ENCODE data around the gene GNAI2. TPM values are rescaled to one million over a fixed set of nuclear protein-coding genes. Genes with fewer than 3 reads are reported as not detected.

Gene GNAI2
- 82.7 and 168 TPM in 2 replicates for total RNA-seq

DNA sequence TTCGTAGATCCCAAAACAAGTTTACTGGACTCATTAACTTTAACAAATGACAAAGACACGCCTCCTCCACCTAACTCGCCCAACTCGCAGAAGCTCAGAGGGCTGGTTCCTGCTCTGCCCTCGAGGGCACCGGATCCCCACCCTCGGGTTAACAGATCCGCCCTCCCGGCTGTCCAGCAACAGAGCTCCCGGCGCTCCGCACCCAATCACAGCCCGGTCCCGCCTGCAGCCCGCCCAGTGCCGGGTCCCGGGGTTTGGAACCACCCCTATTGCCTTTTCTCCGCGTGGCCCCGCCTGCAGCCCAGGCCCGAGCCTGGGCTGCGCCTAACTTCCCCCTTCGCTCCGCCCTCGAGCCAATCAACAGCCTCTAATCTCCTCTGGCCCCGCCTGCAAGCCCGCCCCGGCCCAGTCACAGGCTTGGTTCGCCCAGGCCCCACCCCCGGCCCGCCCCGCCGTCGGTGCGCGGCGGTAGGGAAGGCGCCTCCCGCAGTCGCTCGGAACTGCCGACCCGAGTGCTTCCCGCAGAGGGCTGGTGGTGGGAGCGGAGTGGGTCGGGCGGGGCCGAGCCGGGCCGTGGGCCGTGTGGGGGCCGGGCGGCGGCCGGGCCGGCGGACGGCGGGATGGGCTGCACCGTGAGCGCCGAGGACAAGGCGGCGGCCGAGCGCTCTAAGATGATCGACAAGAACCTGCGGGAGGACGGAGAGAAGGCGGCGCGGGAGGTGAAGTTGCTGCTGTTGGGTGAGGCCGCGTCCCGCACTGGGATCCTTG is at the start of gene GNAI2:
Gene GNAI2, plus strand, starts transcription at position 489 of the 768 bp plus-strand sequence. Its CDS starts 132 bp downstream, at position 621.

DNA sequence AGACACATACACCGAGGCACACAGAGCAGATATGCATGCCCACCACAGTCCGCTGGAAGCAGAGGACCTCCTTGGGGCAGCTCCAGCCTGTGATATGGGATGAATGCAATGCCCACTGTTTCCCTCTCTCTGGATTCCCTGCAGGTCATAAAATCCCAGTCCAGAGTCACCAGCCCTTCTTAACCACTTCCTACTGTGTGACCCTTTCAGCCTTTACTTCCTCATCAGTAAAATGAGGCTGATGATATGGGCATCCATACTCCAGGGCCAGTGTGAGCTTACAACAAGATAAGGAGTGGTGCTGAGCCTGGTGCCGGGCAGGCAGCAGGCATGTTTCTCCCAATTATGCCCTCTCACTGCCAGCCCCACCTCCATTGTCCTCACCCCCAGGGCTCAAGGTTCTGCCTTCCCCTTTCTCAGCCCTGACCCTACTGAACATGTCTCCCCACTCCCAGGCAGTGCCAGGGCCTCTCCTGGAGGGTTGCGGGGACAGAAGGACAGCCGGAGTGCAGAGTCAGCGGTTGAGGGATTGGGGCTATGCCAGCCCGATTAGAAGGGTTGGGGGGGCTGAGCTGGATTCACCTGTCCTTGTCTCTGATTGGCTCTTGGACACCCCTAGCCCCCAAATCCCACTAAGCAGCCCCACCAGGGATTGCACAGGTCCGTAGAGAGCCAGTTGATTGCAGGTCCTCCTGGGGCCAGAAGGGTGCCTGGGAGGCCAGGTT is 44.9 kb upstream of the GNAI2 start, which contains the start of gene GNAT1:
Gene GNAT1, plus strand, starts transcription at position 675 of the 725 bp plus-strand sequence. CDS start 116 bp downstream, outside the sequence.

DNA sequence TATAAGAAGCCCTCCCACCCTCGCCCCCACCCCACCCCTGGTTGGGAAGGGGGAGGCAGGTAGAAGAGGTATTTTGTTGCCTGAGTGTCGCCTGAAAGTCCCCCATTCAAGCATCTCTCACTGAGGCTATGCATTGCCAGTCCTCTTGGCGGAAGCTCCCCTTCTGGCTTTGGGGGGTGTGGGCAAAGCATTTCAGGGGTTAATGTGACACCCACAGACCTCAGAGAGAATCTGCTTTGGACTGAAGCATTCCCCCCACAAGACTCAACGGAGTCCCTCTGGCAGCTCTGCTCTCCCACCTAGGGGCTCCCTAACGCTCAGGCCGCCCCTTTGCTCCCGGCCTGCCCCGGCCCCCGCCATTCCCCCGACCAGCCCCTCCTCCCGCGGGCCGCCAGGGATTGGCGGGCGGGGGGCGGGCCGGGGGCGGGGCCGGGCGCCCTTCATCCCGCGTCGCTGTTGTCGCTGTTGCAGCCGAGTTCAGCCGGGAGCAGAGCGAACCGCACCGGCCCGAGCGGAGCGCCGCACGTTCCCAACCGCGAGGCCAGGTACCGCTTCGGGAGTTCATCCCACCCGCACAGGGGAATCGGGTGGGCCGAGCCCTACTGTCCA is 31.1 kb upstream of the GNAI2 start, which contains the start of gene SLC38A3:
Gene SLC38A3, plus strand, starts transcription at position 468 of the 609 bp plus-strand sequence. CDS start 8,929 bp downstream, outside the sequence.

DNA sequence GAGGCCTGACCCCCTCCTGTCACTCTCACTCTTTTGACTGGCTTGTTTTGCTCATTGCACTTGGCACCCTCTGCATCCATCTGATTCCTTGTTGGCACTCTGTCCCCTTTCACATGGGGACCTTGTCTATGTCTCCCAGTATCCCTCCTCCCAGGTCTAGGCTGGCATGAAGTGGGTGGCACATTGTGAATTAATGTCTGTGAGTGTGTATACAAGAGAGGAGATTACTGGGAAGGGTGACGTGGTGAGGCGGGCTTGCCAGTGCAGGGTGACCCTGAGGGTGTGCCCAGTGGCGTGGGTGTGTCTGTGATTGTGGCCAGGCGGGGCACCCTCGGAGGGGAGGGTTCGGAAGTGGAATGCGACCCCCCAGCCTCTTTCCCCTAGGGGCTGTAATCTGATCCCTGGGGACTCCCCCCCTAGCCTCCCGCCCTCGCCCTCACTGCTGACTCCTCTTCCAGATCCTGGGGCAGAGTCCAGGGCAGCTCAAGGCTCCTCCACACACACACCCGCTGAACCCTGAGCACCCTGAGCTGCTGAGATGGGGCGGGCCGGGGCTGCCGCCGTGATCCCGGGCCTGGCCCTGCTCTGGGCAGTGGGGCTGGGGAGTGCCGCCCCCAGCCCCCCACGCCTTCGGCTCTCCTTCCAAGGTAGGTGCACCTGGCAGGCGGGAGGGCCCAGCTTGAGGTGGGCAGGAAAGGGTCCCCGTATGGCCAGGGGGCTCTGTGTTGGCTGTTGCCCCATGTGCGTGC is 32.9 kb downstream of the GNAI2 start, which contains the start of gene SEMA3B:
Gene SEMA3B, plus strand, starts transcription at position 445 of the 749 bp plus-strand sequence. Its CDS starts 94 bp downstream, at position 539.

DNA sequence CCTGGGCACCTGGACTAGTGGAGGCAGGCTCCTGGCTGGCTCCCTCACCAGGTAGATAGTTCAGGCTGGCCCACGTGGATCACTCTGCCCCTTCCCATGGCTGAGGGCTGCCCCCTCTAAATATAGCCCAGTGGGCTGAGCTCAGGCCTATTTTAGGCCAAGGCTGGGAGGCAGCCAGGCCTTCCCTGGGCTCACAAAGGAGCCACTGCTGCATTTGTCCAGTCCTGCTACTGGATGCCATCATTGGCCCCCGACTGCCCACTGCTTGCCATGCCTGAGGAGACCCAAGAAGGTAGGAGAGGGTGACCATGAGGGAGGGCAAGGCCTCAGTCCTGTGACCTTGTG is 42.8 kb downstream of the GNAI2 start, which contains the start of gene LSMEM2:
Gene LSMEM2, plus strand, starts transcription at position 208 of the 345 bp plus-strand sequence. Its CDS starts 27 bp downstream, at position 235.

DNA sequence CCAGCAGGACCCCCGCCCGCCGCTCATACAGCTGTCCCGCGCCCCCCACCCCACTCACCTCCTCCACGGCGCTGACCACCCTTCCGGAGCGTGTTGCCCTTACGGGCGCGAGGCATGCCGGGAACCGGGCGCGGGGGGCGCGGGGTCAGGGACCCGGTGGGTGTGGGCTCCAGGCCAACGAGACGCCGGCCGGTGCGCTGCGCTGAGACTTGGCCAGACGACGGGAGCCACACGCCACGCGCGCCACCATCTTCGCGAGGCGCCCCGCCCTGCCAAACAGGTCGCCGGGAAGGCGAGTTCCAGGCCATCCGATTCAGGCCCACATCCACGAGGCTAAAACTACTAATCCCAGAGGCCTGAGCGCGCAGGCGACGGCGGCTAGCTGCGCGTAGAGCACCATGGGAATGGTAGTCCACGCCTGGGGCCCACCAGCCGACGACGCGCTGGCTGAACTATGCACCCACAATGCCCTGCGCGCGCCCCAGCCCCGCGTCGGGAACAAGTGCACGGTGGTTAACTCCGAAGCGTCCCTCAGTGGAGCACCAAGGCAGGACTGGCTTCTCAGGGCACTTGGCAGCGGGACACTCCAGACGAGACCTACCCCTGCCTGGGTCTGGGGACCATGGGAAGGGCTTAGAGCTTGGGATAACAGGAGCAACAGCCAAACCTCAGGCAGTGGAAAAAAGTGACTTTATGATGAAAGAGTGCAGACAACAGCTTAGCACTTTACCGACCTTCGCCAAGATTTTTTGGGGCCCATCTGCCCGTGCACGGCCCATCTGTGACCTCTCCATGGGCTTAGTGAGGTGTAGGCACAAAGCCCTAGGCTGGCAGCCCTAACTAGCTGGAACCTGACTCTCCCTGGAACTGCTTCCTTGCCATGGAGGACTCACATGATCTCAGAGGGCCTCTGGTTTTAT is 56.4 kb downstream of the GNAI2 start, which contains the start of gene IFRD2:
Gene IFRD2, minus strand, starts transcription at position 271 of the 920 bp plus-strand sequence. Its CDS starts 155 bp downstream, at position 116.

DNA sequence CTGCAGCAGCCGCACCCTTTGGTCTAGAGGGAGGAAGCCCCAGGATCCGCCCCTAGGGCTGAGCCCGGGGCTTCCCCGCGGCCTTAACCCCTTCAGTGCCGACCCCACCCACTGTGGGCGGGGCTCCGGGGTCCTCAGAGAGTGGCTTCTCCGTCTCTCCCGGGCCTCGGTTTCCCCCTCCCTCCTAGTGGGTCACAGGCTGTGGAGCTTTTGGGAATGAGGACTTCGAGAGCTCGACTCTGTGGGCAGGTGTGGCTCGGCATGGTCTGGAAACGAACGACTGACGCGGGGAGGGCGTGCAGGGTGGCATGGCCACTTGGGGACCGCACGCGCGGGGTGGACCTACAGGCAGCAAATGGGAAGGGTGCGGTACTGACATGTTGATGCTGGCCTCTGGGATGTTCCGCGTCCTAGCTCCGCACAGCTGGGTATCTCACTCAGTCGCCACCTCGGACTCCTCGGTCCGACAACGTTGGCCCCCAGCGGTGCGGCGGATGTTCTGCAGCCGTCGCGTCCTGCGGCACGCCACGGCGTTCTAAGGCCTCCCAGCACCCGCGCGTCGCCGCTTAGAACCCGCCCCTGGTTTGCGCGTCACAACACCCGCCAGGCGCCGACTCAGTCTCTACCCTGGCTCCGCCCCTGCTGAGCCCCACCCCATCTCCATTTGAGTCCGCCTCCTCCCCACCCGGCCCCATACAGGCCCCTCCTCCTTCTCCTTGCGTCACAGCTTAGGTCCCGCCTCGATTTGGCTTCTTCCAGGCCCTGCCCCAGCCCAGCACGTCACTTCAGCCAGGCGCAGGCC is 63.0 kb downstream of the GNAI2 start, which contains the start of the genes HYAL3 and NAA80:
Gene HYAL3, minus strand, starts transcription at position 570 of the 802 bp plus-strand sequence. CDS start 3,803 bp downstream, outside the sequence.
Gene NAA80, minus strand, starts transcription at position 570 of the 802 bp plus-strand sequence. CDS start 1,942 bp downstream, outside the sequence.

DNA sequence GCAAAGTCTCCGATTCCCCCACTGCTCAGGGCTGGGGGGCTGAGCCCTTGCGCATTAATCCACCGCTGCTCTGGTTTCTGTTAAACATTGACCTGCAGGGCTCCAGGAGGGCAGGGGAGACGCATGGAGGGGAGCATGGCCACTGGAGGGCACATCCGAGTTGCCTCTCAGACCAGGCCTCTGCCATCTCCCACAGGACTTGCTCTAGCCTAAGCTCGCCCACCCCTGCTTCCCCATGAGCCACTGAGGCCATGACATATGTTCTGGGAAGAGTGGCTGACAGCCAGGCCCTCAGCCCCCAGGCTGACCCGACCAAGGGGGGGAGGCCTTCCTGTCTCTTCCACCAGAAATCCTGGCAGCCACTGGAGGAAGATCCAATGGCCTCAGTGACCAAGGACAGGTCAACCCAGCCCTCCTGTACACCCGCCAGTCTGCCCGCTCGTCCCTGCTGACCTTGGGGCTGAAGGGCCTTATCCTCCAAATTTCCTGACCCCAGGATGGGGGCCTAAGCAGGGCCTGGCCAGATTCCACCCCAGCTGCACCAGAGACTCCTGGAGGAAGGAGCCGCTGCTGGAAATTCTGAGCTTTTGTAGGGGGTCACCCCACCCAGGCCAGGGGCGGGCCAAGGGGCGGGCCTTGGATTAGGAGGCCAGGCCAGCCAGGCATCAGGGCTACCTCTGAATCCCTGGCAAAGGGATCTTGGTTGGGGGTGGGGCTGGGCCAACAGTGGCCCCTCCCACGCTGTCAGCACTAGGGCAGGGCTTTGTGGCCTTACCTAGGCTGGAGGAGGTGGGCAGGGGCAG is 67.2 kb downstream of the GNAI2 start, which contains the start of gene HYAL1:
Gene HYAL1, minus strand, starts transcription at position 562 of the 803 bp plus-strand sequence. CDS start 618 bp downstream, outside the sequence.

Other genes with a start within 250 kb of the GNAI2 start
- gene RBM5, start 147.3 kb upstream of the GNAI2 start, total RNA-seq = 103 and 202 TPM in 2 replicates
- 37.3 and 205 TPM in 2 replicates for gene SEMA3F, start 80.9 kb upstream of the GNAI2 start, total RNA-seq
- not detected in 2 replicates for gene GNAT1, start 44.6 kb upstream of the GNAI2 start, total RNA-seq
- not detected in 2 replicates for gene SLC38A3, start 30.9 kb upstream of the GNAI2 start, total RNA-seq
- gene SEMA3B, start 32.9 kb downstream of the GNAI2 start, total RNA-seq = 5.1 and 7.5 TPM in 2 replicates
- gene LSMEM2, start 42.9 kb downstream of the GNAI2 start, total RNA-seq = not detected in 2 replicates
- gene IFRD2, start 56.2 kb downstream of the GNAI2 start, total RNA-seq = 117 and 171 TPM in 2 replicates
- 8.4 and 8.5 TPM in 2 replicates for gene HYAL3, start 63.2 kb downstream of the GNAI2 start, total RNA-seq
- gene NAA80, start 63.2 kb downstream of the GNAI2 start, total RNA-seq = 2.7 and 2.9 TPM in 2 replicates
- 4.5 and 5.8 TPM in 2 replicates for gene HYAL1, start 67.4 kb downstream of the GNAI2 start, total RNA-seq
- gene HYAL2, start 86.5 kb downstream of the GNAI2 start, total RNA-seq = 59.1 and 76.5 TPM in 2 replicates
- gene TUSC2, start 92.0 kb downstream of the GNAI2 start, total RNA-seq = 15.7 and 26.0 TPM in 2 replicates
- 14.9 and 19.8 TPM in 2 replicates for gene RASSF1, start 104.6 kb downstream of the GNAI2 start, total RNA-seq
- gene ZMYND10, start 109.5 kb downstream of the GNAI2 start, total RNA-seq = 0.21 and 0.34 TPM in 2 replicates
- gene NPRL2, start 114.6 kb downstream of the GNAI2 start, total RNA-seq = 11.3 and 14.7 TPM in 2 replicates
- 13.7 and 14.2 TPM in 2 replicates for gene CYB561D2, start 114.7 kb downstream of the GNAI2 start, total RNA-seq
- 28.0 and 33.0 TPM in 2 replicates for gene TMEM115, start 123.3 kb downstream of the GNAI2 start, total RNA-seq

Data from nasal cavity respiratory epithelium epithelial cell of viscerocranial mucosa (primary cell).